Fibroblast of lung (primary cell): ENCODE measurements around the gene PRKAR1B. TPM values are rescaled to one million over a fixed set of nuclear protein-coding genes. Genes with fewer than 3 reads are reported as not detected.

Experiments
- DNase-seq, 2 donors: peaks; one replicate each; pipeline versions ENCODE4 v3.0.0 to v3.0.0-alpha.2; 2010; ENCODE audit warnings: low read depth in 2 of 2
- H2AFZ ChIP-seq: 2 replicates; pipeline ENCODE4 v1.5.1; 2012; ENCODE audit warnings: low read length, control low read depth, inconsistent platforms
- H3K27ac ChIP-seq: 2 replicates; pipeline ENCODE4 v1.5.1; 2011; ENCODE audit warnings: low read length, control low read depth; ENCODE audit not compliant: insufficient read depth
- H3K27me3 ChIP-seq: 2 replicates; pipeline ENCODE4 v1.5.1; 2011; ENCODE audit warnings: mild to moderate bottlenecking, low read length; ENCODE audit not compliant: control insufficient read depth, insufficient read depth
- H3K36me3 ChIP-seq: 2 replicates; pipeline ENCODE4 v1.5.1; 2011; ENCODE audit warnings: low read length; ENCODE audit not compliant: control insufficient read depth, insufficient read depth
- H3K4me1 ChIP-seq: 2 replicates; pipeline ENCODE4 v1.5.1; 2011; ENCODE audit warnings: low read length; ENCODE audit not compliant: control insufficient read depth, insufficient read depth; ENCODE audit errors: extremely low read depth
- H3K4me2 ChIP-seq: 2 replicates; pipeline ENCODE4 v1.5.1; 2011; ENCODE audit warnings: low read length, control low read depth; ENCODE audit not compliant: insufficient read depth; ENCODE audit errors: extremely low read depth
- H3K4me3 ChIP-seq, 4 experiments: fragments of 200-600 bp in 1 of 4; sonication (generic) in 1 of 4; replicated peaks in 1 of 4; 2 replicates each; pipeline ENCODE4 v1.5.1; 2011 to 2016; ENCODE audit warnings: low read length in 4 of 4, low read depth in 3 of 4, mild to moderate bottlenecking in 3 of 4, control low read depth in 2 of 4, inconsistent platforms in 1 of 4, mixed read lengths in 1 of 4; ENCODE audit not compliant: insufficient read depth in 1 of 4; ENCODE audit errors: control extremely low read depth in 1 of 4
- H3K79me2 ChIP-seq: 2 replicates; pipeline ENCODE4 v1.5.1; 2012; ENCODE audit warnings: mild to moderate bottlenecking, low read length, inconsistent platforms; ENCODE audit not compliant: control insufficient read depth, insufficient read depth
- H3K9ac ChIP-seq: 2 replicates; pipeline ENCODE4 v1.5.1; 2011; ENCODE audit warnings: mild to moderate bottlenecking, low read length, control low read depth; ENCODE audit not compliant: insufficient read depth
- H3K9me3 ChIP-seq: 2 replicates; pipeline ENCODE4 v1.5.1; 2012; ENCODE audit warnings: low read depth, low read length; ENCODE audit not compliant: control insufficient read depth, insufficient read depth
- H4K20me1 ChIP-seq: 2 replicates; pipeline ENCODE4 v1.5.1; 2011; ENCODE audit warnings: low read length; ENCODE audit not compliant: control insufficient read depth, insufficient read depth; ENCODE audit errors: extremely low read depth
- EZH2 ChIP-seq: IDR thresholded peaks from 2 replicates; pipeline ENCODE4 v1.5.1; 2012; ENCODE audit warnings: low read length, control low read depth, mild to moderate bottlenecking; ENCODE audit errors: missing control alignments
- polyA plus RNA-seq, 2 donors: library from polyadenylated mRNA; depleted of rRNA in 1 of 2; stranded (reverse) in 1 of 2; unstranded in 1 of 2; fragments of >200 nt; gene quantifications; 2 replicates each; pipeline ENCODE4 v1.2.1, GENCODE V29; 2011 to 2012; ENCODE audit warnings: missing spikeins in 1 of 2
- total RNA-seq: library from RNA; depleted of rRNA; stranded (reverse); fragments of >200 nt; gene quantifications from 2 replicates; pipeline ENCODE4 v1.2.1, GENCODE V29; 2014
- TF ChIP-seq, protein P1 (sequence below), 2 donors: IDR thresholded peaks in 1 of 2; conservative IDR thresholded peaks in 1 of 2; 1 replicate in 1 of 2; 2 replicates in 1 of 2; pipeline ENCODE4 v1.5.1; 2011 to 2012; ENCODE audit warnings: low read length in 2 of 2, control low read depth in 1 of 2, inconsistent platforms in 1 of 2, low read depth in 1 of 2, mild to moderate bottlenecking in 1 of 2

The PRKAR1B gene
- total and polyA plus RNA-seq, 2 donors (not counting 1 experiment from before 2014, with no cell fraction given) = 12.7 to 14.5 TPM

DNA sequence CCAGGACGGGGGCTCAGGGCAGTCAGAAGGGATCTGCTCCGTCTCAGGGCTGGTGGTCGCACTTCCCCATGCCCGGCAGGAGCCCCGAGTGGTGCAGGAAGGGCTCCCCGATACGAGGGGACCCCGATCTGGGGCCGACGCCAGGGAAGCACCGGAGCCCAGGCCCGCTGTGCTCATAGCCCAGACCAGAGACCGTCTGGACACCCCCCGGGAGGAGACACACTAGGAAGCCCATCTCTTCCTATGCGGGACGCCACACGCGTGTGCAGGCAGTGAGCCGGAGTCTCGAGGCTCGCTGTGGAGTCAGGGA lies 167.7 kb downstream of the PRKAR1B start:
- Histone ChIP-seq H3K27me3 (no peaks in the 10 kb centered on the region), H2AFZ (no peak overlapping the region), H3K79me2 (no peaks in the 10 kb centered on the region), H4K20me1 (no peaks in the 10 kb centered on the region), H3K4me3 (no peak overlapping the region), H3K36me3 (no peaks in the 10 kb centered on the region), H3K9ac (no peak overlapping the region), H3K27ac (no peak overlapping the region), H3K4me1 (no peaks in the 10 kb centered on the region), H3K4me2 (no peak overlapping the region), H3K9me3 (no peaks in the 10 kb centered on the region)
- TF ChIP-seq, protein P1, sequence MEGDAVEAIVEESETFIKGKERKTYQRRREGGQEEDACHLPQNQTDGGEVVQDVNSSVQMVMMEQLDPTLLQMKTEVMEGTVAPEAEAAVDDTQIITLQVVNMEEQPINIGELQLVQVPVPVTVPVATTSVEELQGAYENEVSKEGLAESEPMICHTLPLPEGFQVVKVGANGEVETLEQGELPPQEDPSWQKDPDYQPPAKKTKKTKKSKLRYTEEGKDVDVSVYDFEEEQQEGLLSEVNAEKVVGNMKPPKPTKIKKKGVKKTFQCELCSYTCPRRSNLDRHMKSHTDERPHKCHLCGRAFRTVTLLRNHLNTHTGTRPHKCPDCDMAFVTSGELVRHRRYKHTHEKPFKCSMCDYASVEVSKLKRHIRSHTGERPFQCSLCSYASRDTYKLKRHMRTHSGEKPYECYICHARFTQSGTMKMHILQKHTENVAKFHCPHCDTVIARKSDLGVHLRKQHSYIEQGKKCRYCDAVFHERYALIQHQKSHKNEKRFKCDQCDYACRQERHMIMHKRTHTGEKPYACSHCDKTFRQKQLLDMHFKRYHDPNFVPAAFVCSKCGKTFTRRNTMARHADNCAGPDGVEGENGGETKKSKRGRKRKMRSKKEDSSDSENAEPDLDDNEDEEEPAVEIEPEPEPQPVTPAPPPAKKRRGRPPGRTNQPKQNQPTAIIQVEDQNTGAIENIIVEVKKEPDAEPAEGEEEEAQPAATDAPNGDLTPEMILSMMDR (conservative IDR thresholded peaks at IDR 0.05 in 1 of 2, IDR thresholded peaks at IDR 0.05 in 1 of 2; ENCODE audit: low read depth in 1 of 2, low read length in 2 of 2) = no peak
- TF ChIP-seq EZH2 = no peak
- no peak for DNase-seq

DNA sequence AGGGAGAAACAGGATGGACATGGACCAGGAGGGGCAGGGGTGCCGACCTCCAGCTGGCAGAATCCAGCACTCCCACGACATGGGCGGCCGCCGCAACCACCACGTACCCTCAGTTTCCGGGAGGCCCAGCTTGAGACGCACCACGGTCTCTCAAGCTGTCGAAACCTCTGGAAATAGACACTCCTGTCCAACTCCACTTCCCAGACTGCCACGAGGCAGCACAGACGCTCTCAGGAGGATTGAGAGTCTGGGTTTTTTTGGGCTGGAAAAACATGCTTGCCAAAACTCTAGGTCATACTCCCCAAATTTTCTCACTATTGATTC lies 169.6 kb downstream of the PRKAR1B start:
- H2AFZ ChIP-seq = no peak overlapping the region
- H3K27ac ChIP-seq = no peak overlapping the region
- TF ChIP-seq, protein P1 (conservative IDR thresholded peaks at IDR 0.05 in 1 of 2, IDR thresholded peaks at IDR 0.05 in 1 of 2; ENCODE audit: low read depth in 1 of 2, low read length in 2 of 2) = no peak
- TF ChIP-seq EZH2 = no peak
- no peaks in the 10 kb centered on the region for H4K20me1 ChIP-seq
- no peaks in the 10 kb centered on the region for H3K27me3 ChIP-seq
- H3K4me1 ChIP-seq = no peaks in the 10 kb centered on the region
- no peaks in the 10 kb centered on the region for H3K9me3 ChIP-seq
- no peak for DNase-seq
- no peaks in the 10 kb centered on the region for H3K79me2 ChIP-seq
- H3K4me2 ChIP-seq = no peak overlapping the region
- H3K4me3 ChIP-seq = no peak overlapping the region
- no peak overlapping the region for H3K9ac ChIP-seq
- H3K36me3 ChIP-seq = no peaks in the 10 kb centered on the region

DNA sequence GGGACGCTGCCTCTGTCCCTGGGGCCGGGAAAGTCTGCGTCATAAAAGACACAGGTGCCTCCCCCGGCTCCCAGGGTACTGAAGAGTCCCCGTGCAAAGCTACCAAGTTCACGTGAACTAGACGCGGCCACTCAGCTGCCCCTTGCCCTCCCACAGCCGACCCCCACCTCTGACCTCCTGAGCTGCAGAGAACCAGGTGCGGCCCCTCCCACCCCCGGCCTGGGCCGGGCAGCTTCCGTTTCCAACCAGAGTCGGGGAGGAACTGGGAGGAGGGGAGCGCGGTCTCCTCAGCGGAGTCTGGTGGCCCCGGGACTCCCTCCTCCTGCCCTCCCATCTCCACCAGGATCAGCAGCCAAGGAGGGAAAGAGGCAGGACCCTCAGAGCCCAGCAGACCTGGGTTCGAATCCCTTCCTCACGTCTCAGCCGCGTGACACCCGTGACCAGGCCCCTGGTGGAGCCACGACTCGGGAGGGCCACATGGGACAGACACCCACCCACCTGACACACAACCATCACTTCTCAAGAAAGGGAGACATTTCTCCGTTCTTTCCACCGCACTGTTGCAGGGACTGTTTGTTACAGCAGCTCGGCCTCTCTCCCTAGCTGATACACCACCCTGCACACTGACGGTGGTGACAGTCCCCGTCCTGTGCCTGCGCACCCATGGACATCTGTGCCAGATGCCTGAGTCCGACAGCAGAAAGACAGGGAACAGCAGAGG lies 170.1 kb downstream of the PRKAR1B start:
- H3K27me3 ChIP-seq = no peaks in the 10 kb centered on the region
- H3K9me3 ChIP-seq = no peaks in the 10 kb centered on the region
- no peaks in the 10 kb centered on the region for H3K79me2 ChIP-seq
- TF ChIP-seq, protein P1 (conservative IDR thresholded peaks at IDR 0.05 in 1 of 2, IDR thresholded peaks at IDR 0.05 in 1 of 2; ENCODE audit: low read depth in 1 of 2, low read length in 2 of 2) = no peak
- TF ChIP-seq EZH2 = no peak
- H4K20me1 ChIP-seq = no peaks in the 10 kb centered on the region
- H3K4me2 ChIP-seq = no peak overlapping the region
- no peak for DNase-seq
- no peak overlapping the region for H3K27ac ChIP-seq
- no peak overlapping the region for H3K4me3 ChIP-seq
- no peaks in the 10 kb centered on the region for H3K4me1 ChIP-seq
- no peak overlapping the region for H2AFZ ChIP-seq
- H3K9ac ChIP-seq = no peak overlapping the region
- no peaks in the 10 kb centered on the region for H3K36me3 ChIP-seq
